Measurements from ENCODE around the gene LTB4R2. TPM values are rescaled to one million over a fixed set of nuclear protein-coding genes. Genes with fewer than 3 reads are reported as not detected.

Gene LTB4R2
- total RNA-seq, 1 donor from 2014 or later = 3.0 TPM

GRCh38 chr14:24338843-24339242, 28.9 kb downstream of the LTB4R2 start:
- no peak overlapping the region for H3K27ac ChIP-seq
- H3K36me3 ChIP-seq = no peaks in the 10 kb centered on the region
- no peak for DNase-seq (ENCODE audit: low spot score in 2 of 2)
- intact Hi-C loops (cut with DNase I) = no loop called here
- H3K4me1 ChIP-seq = peaks cover 7 to 10% of the 10 kb centered on the region in 2 donors
- H3K9me3 ChIP-seq = no peaks in the 10 kb centered on the region
- TF ChIP-seq CTCF (IDR thresholded peaks at IDR 0.05) = no peak
- peaks cover 12% of the 10 kb centered on the region for H3K27me3 ChIP-seq
- peak overlapping the region; percentile 22 to 60 for H3K4me3 ChIP-seq

- intact Hi-C loops (cut with DNase I) = no loop called here
- TF ChIP-seq CTCF (IDR thresholded peaks at IDR 0.05) = peak in 1 of 3 experiments; percentile 10
Observed at GRCh38 chr14:24339284-24340151, 29.6 kb downstream of the LTB4R2 start, which contains the start of gene RIPK3. TSS of gene RIPK3 (minus strand) at chr14:24339991. CDS start at chr14:24339826, 165 bp downstream.

GRCh38 chr14:24340606-24341005, 30.7 kb downstream of the LTB4R2 start:
- H3K4me1 ChIP-seq = no peaks in the 10 kb centered on the region
- H3K36me3 ChIP-seq = no peaks in the 10 kb centered on the region
- no peaks in the 10 kb centered on the region for H3K9me3 ChIP-seq
- no peak for DNase-seq (ENCODE audit: low spot score in 2 of 2)
- no peak overlapping the region for H3K27ac ChIP-seq
- H3K4me3 ChIP-seq = no peak overlapping the region
- H3K27me3 ChIP-seq = no peaks in the 10 kb centered on the region
- intact Hi-C loops (cut with DNase I) = no loop called here
- no peak for TF ChIP-seq CTCF (IDR thresholded peaks at IDR 0.05)

More at GRCh38 chr14:24339284-24340151, 29.6 kb downstream of the LTB4R2 start, which contains the start of gene RIPK3:
- Histone ChIP-seq H3K9me3 (no peaks in the 10 kb centered on the region), H3K4me3 (peak within 1 kb of the TSS; percentile 22 to 60), H3K27me3 (peaks cover 5% of the 10 kb centered on the region), H3K36me3 (no peaks in the 10 kb centered on the region), H3K4me1 (peaks cover 3 to 4% of the 10 kb centered on the region in 2 donors), H3K27ac (no peak within 1 kb of the TSS)
- DNase-seq (ENCODE audit: low spot score in 2 of 2) = no peak

- no peaks in the 10 kb centered on the region for H3K27me3 ChIP-seq
Observed at GRCh38 chr14:24342889-24343288, 32.9 kb downstream of the LTB4R2 start.

More at GRCh38 chr14:24342889-24343288, 32.9 kb downstream of the LTB4R2 start:
- no peaks in the 10 kb centered on the region for H3K9me3 ChIP-seq
- no peak overlapping the region for H3K4me3 ChIP-seq
- no peak overlapping the region for H3K27ac ChIP-seq
- H3K4me1 ChIP-seq = no peaks in the 10 kb centered on the region
- H3K36me3 ChIP-seq = no peaks in the 10 kb centered on the region
- TF ChIP-seq CTCF (IDR thresholded peaks at IDR 0.05) = no peak
- no peak for DNase-seq (ENCODE audit: low spot score in 2 of 2)
- intact Hi-C loops (cut with DNase I) = no loop called here
